ENCODE results near the gene NDUFA11. TPM values are rescaled to one million over a fixed set of nuclear protein-coding genes. Genes with fewer than 3 reads are reported as not detected.

NDUFA11 gene
- total and polyA plus RNA-seq, 2 of the 13 experiments (the other 11 are each of a cell fraction or from before 2014, with no cell fraction given) = 286 to 378 TPM

Other genes starting within 250 kb of the NDUFA11 start
- gene MICOS13, start 223.3 kb downstream of the NDUFA11 start, total RNA-seq (2016; rRNA removed; fragmentation: Illumina TruSeq; extraction: Trizol) = 35.4 and 37.9 TPM in 2 replicates
- gene MICOS13, start 223.3 kb downstream of the NDUFA11 start, polyA plus RNA-seq (2011; rRNA removed) = 28.8 and 40.0 TPM in 2 replicates
- 2.8 TPM in 2 replicates for gene HSD11B1L, start 222.8 kb downstream of the NDUFA11 start, total RNA-seq (2016; rRNA removed; fragmentation: Illumina TruSeq; extraction: Trizol)
- gene HSD11B1L, start 222.8 kb downstream of the NDUFA11 start, polyA plus RNA-seq (2011; rRNA removed) = 3.9 and 4.6 TPM in 2 replicates
- 706 and 763 TPM in 2 replicates for gene RPL36, start 213.5 kb downstream of the NDUFA11 start, total RNA-seq (2016; rRNA removed; fragmentation: Illumina TruSeq; extraction: Trizol)
- gene RPL36, start 213.5 kb downstream of the NDUFA11 start, polyA plus RNA-seq (2011; rRNA removed) = 740 and 962 TPM in 2 replicates
- 50.4 and 76.8 TPM in 2 replicates for gene LONP1, start 183.6 kb downstream of the NDUFA11 start, total RNA-seq (2016; rRNA removed; fragmentation: Illumina TruSeq; extraction: Trizol)
- 59.5 and 69.0 TPM in 2 replicates for gene LONP1, start 183.6 kb downstream of the NDUFA11 start, polyA plus RNA-seq (2011; rRNA removed)
- gene CATSPERD, start 183.2 kb downstream of the NDUFA11 start, total RNA-seq (2016; rRNA removed; fragmentation: Illumina TruSeq; extraction: Trizol) = not detected in 2 replicates
- gene CATSPERD, start 183.2 kb downstream of the NDUFA11 start, polyA plus RNA-seq (2011; rRNA removed) = 0.04 TPM in 1 of 2 replicates, not detected in the other
- gene PRR22, start 119.0 kb downstream of the NDUFA11 start, total RNA-seq (2016; rRNA removed; fragmentation: Illumina TruSeq; extraction: Trizol) = 0.77 and 2.3 TPM in 2 replicates
- 0.84 and 1.0 TPM in 2 replicates for gene PRR22, start 119.0 kb downstream of the NDUFA11 start, polyA plus RNA-seq (2011; rRNA removed)
- 20.6 and 25.1 TPM in 2 replicates for gene DUS3L, start 112.6 kb downstream of the NDUFA11 start, total RNA-seq (2016; rRNA removed; fragmentation: Illumina TruSeq; extraction: Trizol)
- gene DUS3L, start 112.6 kb downstream of the NDUFA11 start, polyA plus RNA-seq (2011; rRNA removed) = 13.3 and 15.6 TPM in 2 replicates
- 3.2 and 4.1 TPM in 2 replicates for gene NRTN, start 98.7 kb downstream of the NDUFA11 start, total RNA-seq (2016; rRNA removed; fragmentation: Illumina TruSeq; extraction: Trizol)
- gene NRTN, start 98.7 kb downstream of the NDUFA11 start, polyA plus RNA-seq (2011; rRNA removed) = 5.3 and 7.3 TPM in 2 replicates
- 5.0 and 8.2 TPM in 2 replicates for gene FUT6, start 64.1 kb downstream of the NDUFA11 start, total RNA-seq (2016; rRNA removed; fragmentation: Illumina TruSeq; extraction: Trizol)
- 27.7 and 53.3 TPM in 2 replicates for gene FUT6, start 64.1 kb downstream of the NDUFA11 start, polyA plus RNA-seq (2011; rRNA removed)
- gene FUT3, start 52.3 kb downstream of the NDUFA11 start, total RNA-seq (2016; rRNA removed; fragmentation: Illumina TruSeq; extraction: Trizol) = 0.20 and 0.53 TPM in 2 replicates
- 1.1 and 1.6 TPM in 2 replicates for gene FUT3, start 52.3 kb downstream of the NDUFA11 start, polyA plus RNA-seq (2011; rRNA removed)
- not detected in 2 replicates for gene FUT5, start 33.2 kb downstream of the NDUFA11 start, total RNA-seq (2016; rRNA removed; fragmentation: Illumina TruSeq; extraction: Trizol)
- gene FUT5, start 33.2 kb downstream of the NDUFA11 start, polyA plus RNA-seq (2011; rRNA removed) = 0.03 and 0.10 TPM in 2 replicates
- 1.2 and 2.4 TPM in 2 replicates for gene VMAC, start 1.1 kb upstream of the NDUFA11 start, total RNA-seq (2016; rRNA removed; fragmentation: Illumina TruSeq; extraction: Trizol)
- 2.4 and 3.1 TPM in 2 replicates for gene VMAC, start 1.1 kb upstream of the NDUFA11 start, polyA plus RNA-seq (2011; rRNA removed)
- gene CAPS, start 10.5 kb upstream of the NDUFA11 start, total RNA-seq (2016; rRNA removed; fragmentation: Illumina TruSeq; extraction: Trizol) = 1.7 and 3.1 TPM in 2 replicates
- gene CAPS, start 10.5 kb upstream of the NDUFA11 start, polyA plus RNA-seq (2011; rRNA removed) = 3.1 and 4.5 TPM in 2 replicates
- 37.2 and 39.5 TPM in 2 replicates for gene RANBP3, start 74.3 kb upstream of the NDUFA11 start, total RNA-seq (2016; rRNA removed; fragmentation: Illumina TruSeq; extraction: Trizol)
- gene RANBP3, start 74.3 kb upstream of the NDUFA11 start, polyA plus RNA-seq (2011; rRNA removed) = 149 and 151 TPM in 2 replicates
- gene RFX2, start 206.7 kb upstream of the NDUFA11 start, total RNA-seq (2016; rRNA removed; fragmentation: Illumina TruSeq; extraction: Trizol) = 1.3 and 2.8 TPM in 2 replicates
- 2.4 and 3.3 TPM in 2 replicates for gene RFX2, start 206.7 kb upstream of the NDUFA11 start, polyA plus RNA-seq (2011; rRNA removed)
- not detected in 2 replicates for gene ACSBG2, start 231.9 kb upstream of the NDUFA11 start, total RNA-seq (2016; rRNA removed; fragmentation: Illumina TruSeq; extraction: Trizol)
- gene ACSBG2, start 231.9 kb upstream of the NDUFA11 start, polyA plus RNA-seq (2011; rRNA removed) = not detected in 2 replicates